ENCODE measurements around the gene NPNT. TPM values are rescaled to one million over a fixed set of nuclear protein-coding genes. Genes with fewer than 3 reads are reported as not detected.
"Not testable (repeated sequence)": the region's sequence is repeated elsewhere in the genome, so short reads cannot be mapped to it uniquely, and the experiment has no call there.

NPNT gene
- total RNA-seq (100 to 1,000 TPM; 145 to 354 TPM), polyA plus RNA-seq (10 to 100 TPM; 47.1 to 76.1 TPM)
- long read RNA-seq, donor 1, full-length matches to known transcripts, result 28 of 133 reads
- long read RNA-seq, donor 1, partial matches to known transcripts, result 44 of 133 reads
- long read RNA-seq, donor 1, other reads (novel, unspliced or antisense), result 61 of 133 reads
- long read RNA-seq, donor 2, full-length matches to known transcripts, result 44 of 69 reads
- long read RNA-seq, donor 2, partial matches to known transcripts, result 9 of 69 reads
- long read RNA-seq, donor 2, other reads (novel, unspliced or antisense), result 16 of 69 reads

- DNase-seq (peak; percentile 49 to 83), ATAC-seq (ENCODE audit: low FRiP score) (peak; percentile 83)
- H3K4me1 ChIP-seq (ENCODE audit: control insufficient read depth in 1 of 2, insufficient read depth in 2 of 2, low read length in 2 of 2), result peaks cover 0 to 2% of the 10 kb centered on the region in 2 donors
- H3K4me3 ChIP-seq (ENCODE audit: low read length in 2 of 2), result peak within 1 kb of the TSS; percentile 58 to 66
- intact Hi-C loops (cut with DNase I), result loop anchor here (5.0 to 10.0 kb wide), 5 partner anchors 50 to 310 kb away; no protein-coding TSS in a partner anchor
- H3K27ac ChIP-seq (ENCODE audit: low read depth in 1 of 2, low read length in 2 of 2), result peak within 1 kb of the TSS; percentile 54 to 69
- no peaks in the 10 kb centered on the region for H3K27me3 ChIP-seq (ENCODE audit: control insufficient read depth in 1 of 2, insufficient read depth in 2 of 2, low read length in 1 of 2)
- no peaks in the 10 kb centered on the region for H3K9me3 ChIP-seq (ENCODE audit: control insufficient read depth, low read length)
- WGBS, 2 donors, result 1% methylated on average over 25 to 56 of the region's 56 CpGs
- H3K36me3 ChIP-seq (ENCODE audit: control insufficient read depth in 1 of 2, insufficient read depth in 2 of 2, low read length in 1 of 2), result no peaks in the 10 kb centered on the region
Measured at GRCh38 chr4:105894660-105895582, at the start of gene NPNT. TSS of gene NPNT (plus strand) at chr4:105895471. CDS start at chr4:105895653, 182 bp downstream.

GRCh38 chr4:105845559-105845958 lies 49.7 kb upstream of the NPNT start:
- intact Hi-C loops (cut with DNase I), result loop anchor here (2.0 to 10.0 kb wide), 2 partner anchors 41 to 49 kb away; partner anchors contain the start of gene NPNT (in 1 of the 2)
- peaks cover 0 to 2% of the 10 kb centered on the region in 2 donors for H3K4me1 ChIP-seq (ENCODE audit: control insufficient read depth in 1 of 2, insufficient read depth in 2 of 2, low read length in 2 of 2)
- DNase-seq (no peak), ATAC-seq (ENCODE audit: low FRiP score) (no peak)
- H3K27me3 ChIP-seq (ENCODE audit: control insufficient read depth in 1 of 2, insufficient read depth in 2 of 2, low read length in 1 of 2), result no peaks in the 10 kb centered on the region
- no peaks in the 10 kb centered on the region for H3K9me3 ChIP-seq (ENCODE audit: control insufficient read depth, low read length)
- H3K36me3 ChIP-seq (ENCODE audit: control insufficient read depth in 1 of 2, insufficient read depth in 2 of 2, low read length in 1 of 2), result no peaks in the 10 kb centered on the region
- 34 to 38% methylated on average over 3 of the region's 3 CpGs for WGBS, 2 donors
- H3K4me3 ChIP-seq (ENCODE audit: low read length in 2 of 2), result no peak overlapping the region
- peak overlapping the region in 1 of 2 donors; percentile 3 for H3K27ac ChIP-seq (ENCODE audit: low read depth in 1 of 2, low read length in 2 of 2)

DNA sequence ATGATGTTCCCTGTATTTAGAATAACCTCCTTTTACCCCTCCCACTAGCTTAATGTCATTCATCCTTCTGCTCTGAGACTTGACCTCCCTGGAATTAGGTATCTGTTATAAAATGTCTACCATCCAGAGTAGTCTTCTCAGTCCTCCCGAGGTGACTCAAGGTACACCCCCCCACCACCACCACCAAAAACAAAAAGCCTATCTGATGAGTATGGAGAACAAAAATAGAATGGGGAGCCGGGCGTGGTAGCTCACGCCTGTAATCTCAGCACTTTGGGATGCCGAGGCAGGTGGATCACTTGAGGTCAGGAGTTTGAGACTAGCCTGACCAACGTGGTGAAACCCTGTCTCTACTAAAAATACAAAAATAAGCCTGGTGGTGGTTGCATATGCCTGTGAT lies 46.9 kb upstream of the NPNT start:
- H3K27me3 ChIP-seq (ENCODE audit: control insufficient read depth in 1 of 2, insufficient read depth in 2 of 2, low read length in 1 of 2); H3K9me3 ChIP-seq (ENCODE audit: control insufficient read depth, low read length); ATAC-seq (ENCODE audit: low FRiP score); H3K4me3 ChIP-seq (ENCODE audit: low read length in 2 of 2); H3K27ac ChIP-seq (ENCODE audit: low read depth in 1 of 2, low read length in 2 of 2); DNase-seq; H3K4me1 ChIP-seq (ENCODE audit: control insufficient read depth in 1 of 2, insufficient read depth in 2 of 2, low read length in 2 of 2); H3K36me3 ChIP-seq (ENCODE audit: control insufficient read depth in 1 of 2, insufficient read depth in 2 of 2, low read length in 1 of 2): not testable (repeated sequence)
- WGBS, 2 donors, result 82 to 83% methylated on average over 6 of the region's 6 CpGs
- intact Hi-C loops (cut with DNase I), result loop anchor here in 1 of 2 donors (10.0 kb wide), 1 partner anchor 46 kb away; the partner anchor contains the start of gene NPNT

GRCh38 chr4:105851196-105851595 lies 44.1 kb upstream of the NPNT start:
- Histone ChIP-seq H3K4me1 (ENCODE audit: control insufficient read depth in 1 of 2, insufficient read depth in 2 of 2, low read length in 2 of 2) (no peaks in the 10 kb centered on the region), H3K27ac (ENCODE audit: low read depth in 1 of 2, low read length in 2 of 2) (no peak overlapping the region), H3K36me3 (ENCODE audit: control insufficient read depth in 1 of 2, insufficient read depth in 2 of 2, low read length in 1 of 2) (no peaks in the 10 kb centered on the region), H3K27me3 (ENCODE audit: control insufficient read depth in 1 of 2, insufficient read depth in 2 of 2, low read length in 1 of 2) (no peaks in the 10 kb centered on the region), H3K4me3 (ENCODE audit: low read length in 2 of 2) (no peak overlapping the region), H3K9me3 (ENCODE audit: control insufficient read depth, low read length) (no peaks in the 10 kb centered on the region)
- 96 to 97% methylated on average over 3 of the region's 3 CpGs for WGBS, 2 donors
- ATAC-seq (ENCODE audit: low FRiP score), result no peak
- no peak for DNase-seq
- intact Hi-C loops (cut with DNase I), result no loop called here

- H3K4me1 ChIP-seq (ENCODE audit: control insufficient read depth in 1 of 2, insufficient read depth in 2 of 2, low read length in 2 of 2); H3K27me3 ChIP-seq (ENCODE audit: control insufficient read depth in 1 of 2, insufficient read depth in 2 of 2, low read length in 1 of 2); ATAC-seq (ENCODE audit: low FRiP score); H3K27ac ChIP-seq (ENCODE audit: low read depth in 1 of 2, low read length in 2 of 2); intact Hi-C loops (cut with DNase I); H3K4me3 ChIP-seq (ENCODE audit: low read length in 2 of 2); H3K9me3 ChIP-seq (ENCODE audit: control insufficient read depth, low read length); H3K36me3 ChIP-seq (ENCODE audit: control insufficient read depth in 1 of 2, insufficient read depth in 2 of 2, low read length in 1 of 2); DNase-seq: not testable (repeated sequence)
- 96% methylated on average over 2 of the region's 2 CpGs for WGBS, 2 donors
Measured at GRCh38 chr4:105852230-105852629, 43.0 kb upstream of the NPNT start.

- no peaks in the 10 kb centered on the region for H3K4me1 ChIP-seq (ENCODE audit: control insufficient read depth in 1 of 2, insufficient read depth in 2 of 2, low read length in 2 of 2)
- H3K27me3 ChIP-seq (ENCODE audit: control insufficient read depth in 1 of 2, insufficient read depth in 2 of 2, low read length in 1 of 2), result no peaks in the 10 kb centered on the region
- H3K36me3 ChIP-seq (ENCODE audit: control insufficient read depth in 1 of 2, insufficient read depth in 2 of 2, low read length in 1 of 2), result no peaks in the 10 kb centered on the region
- 96 to 97% methylated on average over 10 of the region's 10 CpGs for WGBS, 2 donors
- ATAC-seq (ENCODE audit: low FRiP score) (no peak), DNase-seq (no peak)
- H3K4me3 ChIP-seq (ENCODE audit: low read length in 2 of 2), result no peak overlapping the region
- no peaks in the 10 kb centered on the region for H3K9me3 ChIP-seq (ENCODE audit: control insufficient read depth, low read length)
- intact Hi-C loops (cut with DNase I), result no loop called here
- H3K27ac ChIP-seq (ENCODE audit: low read depth in 1 of 2, low read length in 2 of 2), result no peak overlapping the region
Measured at GRCh38 chr4:105858466-105859040, 36.7 kb upstream of the NPNT start.

- ATAC-seq (ENCODE audit: low FRiP score) (no peak), DNase-seq (no peak)
- no peak overlapping the region for H3K27ac ChIP-seq (ENCODE audit: low read depth in 1 of 2, low read length in 2 of 2)
- H3K36me3 ChIP-seq (ENCODE audit: control insufficient read depth in 1 of 2, insufficient read depth in 2 of 2, low read length in 1 of 2), result no peaks in the 10 kb centered on the region
- intact Hi-C loops (cut with DNase I), result no loop called here
- no peaks in the 10 kb centered on the region for H3K9me3 ChIP-seq (ENCODE audit: control insufficient read depth, low read length)
- H3K27me3 ChIP-seq (ENCODE audit: control insufficient read depth in 1 of 2, insufficient read depth in 2 of 2, low read length in 1 of 2), result no peaks in the 10 kb centered on the region
- 2 to 6% methylated on average over 1 of the region's 1 CpG for WGBS, 2 donors
- H3K4me3 ChIP-seq (ENCODE audit: low read length in 2 of 2), result no peak overlapping the region
- no peaks in the 10 kb centered on the region for H3K4me1 ChIP-seq (ENCODE audit: control insufficient read depth in 1 of 2, insufficient read depth in 2 of 2, low read length in 2 of 2)
Measured at GRCh38 chr4:105859233-105859632, 36.0 kb upstream of the NPNT start.

- H3K4me1 ChIP-seq (ENCODE audit: control insufficient read depth in 1 of 2, insufficient read depth in 2 of 2, low read length in 2 of 2), result no peaks in the 10 kb centered on the region
- no peak for DNase-seq
- no peak overlapping the region for H3K27ac ChIP-seq (ENCODE audit: low read depth in 1 of 2, low read length in 2 of 2)
- H3K27me3 ChIP-seq (ENCODE audit: control insufficient read depth in 1 of 2, insufficient read depth in 2 of 2, low read length in 1 of 2), result no peaks in the 10 kb centered on the region
- H3K4me3 ChIP-seq (ENCODE audit: low read length in 2 of 2), result no peak overlapping the region
- WGBS, 2 donors, result 76 to 81% methylated on average over 3 of the region's 3 CpGs
- H3K36me3 ChIP-seq (ENCODE audit: control insufficient read depth in 1 of 2, insufficient read depth in 2 of 2, low read length in 1 of 2), result no peaks in the 10 kb centered on the region
- intact Hi-C loops (cut with DNase I), result no loop called here
- no peaks in the 10 kb centered on the region for H3K9me3 ChIP-seq (ENCODE audit: control insufficient read depth, low read length)
- no peak for ATAC-seq (ENCODE audit: low FRiP score)
Measured at GRCh38 chr4:105870963-105871362, 24.3 kb upstream of the NPNT start.
